Stimulated activated naive CD8-positive, alpha-beta T cell treated with anti-CD3 and anti-CD28 coated beads, Interleukin-15, Interleukin-2, amounts not matched to agents 100 ng/mL and 50 ng/mL, for 24 hours (primary cell): ENCODE results near the gene ATP7B.
"Not testable (repeated sequence)": the region's sequence is repeated elsewhere in the genome, so short reads cannot be mapped to it uniquely, and the experiment has no call there.

Experiments used
- H3K27ac Mint-ChIP-seq: one replicate; pipeline ENCODE4 v1.8.0; 2021; ENCODE audit warnings: mild to moderate bottlenecking, mixed read lengths
- H3K27me3 Mint-ChIP-seq: one replicate; pipeline ENCODE4 v1.8.0; 2021; ENCODE audit warnings: mixed read lengths
- H3K36me3 Mint-ChIP-seq: one replicate; pipeline ENCODE4 v1.8.0; 2021; ENCODE audit warnings: low read depth, mixed read lengths
- H3K4me1 Mint-ChIP-seq: one replicate; pipeline ENCODE4 v1.8.0; 2021; ENCODE audit warnings: low read depth, mixed read lengths
- H3K4me3 Mint-ChIP-seq: one replicate; pipeline ENCODE4 v1.8.0; 2021; ENCODE audit warnings: mild to moderate bottlenecking, mixed read lengths
- H3K9me3 Mint-ChIP-seq: one replicate; pipeline ENCODE4 v1.8.0; 2021; ENCODE audit warnings: mixed read lengths

Gene ATP7B

DNA sequence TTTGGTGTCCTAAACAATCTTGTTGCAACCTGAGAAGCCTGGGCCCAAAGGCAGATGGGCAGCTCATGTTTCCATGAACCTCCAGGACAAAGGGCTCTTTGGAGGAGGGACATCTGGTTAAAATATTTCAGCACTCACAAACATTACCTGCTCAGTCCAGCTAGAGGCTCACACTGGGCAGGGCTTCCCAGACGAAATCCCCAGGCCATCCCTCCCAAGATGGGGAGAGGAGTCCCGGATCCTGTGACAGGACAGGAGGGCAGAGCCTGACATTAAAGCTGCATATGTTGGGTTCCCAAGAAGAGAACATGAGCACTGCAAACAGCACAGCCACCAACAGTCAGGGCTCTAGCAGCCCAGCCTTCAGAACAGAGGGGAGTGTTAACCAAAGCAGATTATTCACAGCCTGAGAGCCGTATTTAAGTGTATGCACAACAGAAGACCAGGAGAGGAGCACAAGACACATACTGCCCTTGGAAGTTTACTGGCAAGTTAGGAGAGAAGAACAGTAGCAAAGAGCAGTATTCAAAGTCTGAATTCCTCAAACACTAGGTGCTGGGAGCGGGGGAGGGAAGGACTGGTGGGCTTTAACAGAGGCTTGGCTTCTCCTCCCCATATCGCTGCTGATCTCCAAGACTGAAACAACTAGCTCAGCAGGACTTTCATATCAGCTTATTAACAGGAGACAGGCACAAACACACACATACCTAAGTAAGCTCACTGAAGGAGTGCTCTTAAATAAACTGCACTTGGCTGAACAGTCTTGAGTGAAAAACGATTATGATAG lies 12.3 kb downstream of the ATP7B start:
- H3K4me3 Mint-ChIP-seq = no peak overlapping the region
- no peaks in the 10 kb centered on the region for H3K4me1 Mint-ChIP-seq
- H3K9me3 Mint-ChIP-seq = no peaks in the 10 kb centered on the region
- H3K36me3 Mint-ChIP-seq = no peaks in the 10 kb centered on the region
- H3K27ac Mint-ChIP-seq = no peak overlapping the region
- no peaks in the 10 kb centered on the region for H3K27me3 Mint-ChIP-seq

- Mint-ChIP-seq H3K4me1 (no peaks in the 10 kb centered on the region), H3K36me3 (no peaks in the 10 kb centered on the region), H3K9me3 (no peaks in the 10 kb centered on the region), H3K27me3 (no peaks in the 10 kb centered on the region), H3K4me3 (no peak overlapping the region), H3K27ac (no peak overlapping the region)
These were observed 13.5 kb downstream of the ATP7B start for GRCh38 chr13:51997641-51998330.

DNA sequence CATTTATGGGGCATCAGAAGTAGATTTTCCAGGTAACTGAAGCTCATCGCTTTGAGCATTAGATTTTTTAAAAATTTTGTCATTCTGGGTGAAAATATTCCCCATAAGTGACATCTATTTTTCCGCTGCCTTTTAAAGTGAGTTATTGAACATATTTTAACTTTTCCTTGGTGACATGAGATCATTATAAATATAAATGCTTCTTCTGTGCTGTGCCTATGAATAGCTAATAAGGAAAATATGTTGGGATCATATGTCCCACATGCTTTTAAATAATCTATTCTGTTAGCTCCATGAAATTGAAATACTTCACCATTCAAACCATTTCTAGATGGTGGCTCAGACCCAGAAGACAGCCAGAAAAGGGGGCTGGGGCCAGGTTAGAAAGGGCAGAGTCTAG lies 14.1 kb downstream of the ATP7B start:
- no peak overlapping the region for H3K4me3 Mint-ChIP-seq
- no peaks in the 10 kb centered on the region for H3K4me1 Mint-ChIP-seq
- no peak overlapping the region for H3K27ac Mint-ChIP-seq
- no peaks in the 10 kb centered on the region for H3K36me3 Mint-ChIP-seq
- H3K9me3 Mint-ChIP-seq = no peaks in the 10 kb centered on the region
- no peaks in the 10 kb centered on the region for H3K27me3 Mint-ChIP-seq

- Mint-ChIP-seq H3K27me3 (no peaks in the 10 kb centered on the region), H3K36me3 (no peaks in the 10 kb centered on the region)
These were observed 14.6 kb downstream of the ATP7B start for GRCh38 chr13:51996641-51997040.

DNA sequence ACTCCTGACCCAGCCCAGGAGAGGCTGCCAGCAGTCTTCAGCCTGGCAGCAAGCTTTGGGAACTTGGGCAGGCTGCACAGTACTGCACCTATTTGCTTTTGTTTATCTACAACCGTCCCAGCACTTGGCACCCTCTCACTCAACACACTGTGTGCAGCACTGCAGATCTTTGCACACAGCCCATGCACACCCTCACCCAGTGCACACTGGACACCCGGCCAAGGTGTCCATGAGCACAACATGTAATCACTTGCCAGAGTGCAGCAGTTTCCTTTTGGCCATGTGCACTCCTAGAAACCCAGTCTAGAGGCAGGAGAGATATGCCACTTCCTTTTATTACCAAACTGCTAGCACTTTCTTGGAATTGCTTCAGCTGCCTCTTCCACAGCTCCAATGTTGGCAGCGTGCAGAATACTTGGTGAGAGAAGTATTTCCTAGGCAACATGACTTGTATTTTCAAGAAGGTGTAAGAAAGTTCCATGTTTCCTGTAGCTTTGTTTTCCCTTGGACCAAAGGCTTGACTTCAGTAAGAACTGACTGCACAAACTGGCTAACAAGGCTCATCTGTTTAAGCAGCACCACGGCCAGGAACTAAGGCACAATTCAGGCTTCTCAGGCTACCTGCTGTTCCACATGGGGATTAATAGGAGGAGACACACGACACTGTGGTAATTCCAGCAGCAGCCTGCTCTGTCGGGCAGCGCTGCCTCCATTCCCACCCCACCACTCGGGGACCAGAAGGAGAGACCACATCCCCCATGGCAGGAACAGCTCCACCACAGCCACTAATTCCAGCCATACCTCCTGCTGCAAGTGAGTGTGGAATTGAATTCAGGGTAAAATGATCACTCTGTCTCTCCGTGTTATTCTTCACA lies 15.3 kb downstream of the ATP7B start:
- H3K27ac Mint-ChIP-seq = no peak overlapping the region
- no peak overlapping the region for H3K4me3 Mint-ChIP-seq
- no peaks in the 10 kb centered on the region for H3K4me1 Mint-ChIP-seq
- H3K36me3 Mint-ChIP-seq = no peaks in the 10 kb centered on the region
- no peaks in the 10 kb centered on the region for H3K27me3 Mint-ChIP-seq
- no peaks in the 10 kb centered on the region for H3K9me3 Mint-ChIP-seq

More at GRCh38 chr13:51996641-51997040, 14.6 kb downstream of the ATP7B start:
- Mint-ChIP-seq H3K4me3 (no peak overlapping the region), H3K4me1 (no peaks in the 10 kb centered on the region), H3K9me3 (no peaks in the 10 kb centered on the region), H3K27ac (no peak overlapping the region)

DNA sequence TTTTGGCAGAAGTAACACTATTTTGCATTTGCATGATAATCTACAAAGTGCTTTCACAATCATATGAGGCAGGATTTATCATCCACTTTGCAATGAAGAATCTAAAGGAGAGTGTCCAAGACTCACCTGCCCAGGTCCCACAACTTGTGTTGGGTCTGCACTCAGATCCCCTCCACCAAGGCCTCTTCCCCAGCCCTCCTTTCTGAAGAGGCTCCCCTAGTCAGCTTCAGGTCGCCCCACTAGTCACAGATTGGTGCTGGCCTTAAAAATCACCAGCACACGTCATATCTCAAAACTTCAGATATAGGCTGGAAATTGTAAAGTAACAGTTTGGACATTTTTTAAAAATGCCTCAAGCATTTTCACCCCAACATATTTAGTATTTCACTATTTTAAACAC lies 17.5 kb downstream of the ATP7B start:
- no peaks in the 10 kb centered on the region for H3K27me3 Mint-ChIP-seq
- no peak overlapping the region for H3K4me3 Mint-ChIP-seq
- no peaks in the 10 kb centered on the region for H3K36me3 Mint-ChIP-seq
- no peaks in the 10 kb centered on the region for H3K4me1 Mint-ChIP-seq
- no peaks in the 10 kb centered on the region for H3K9me3 Mint-ChIP-seq
- H3K27ac Mint-ChIP-seq = no peak overlapping the region

DNA sequence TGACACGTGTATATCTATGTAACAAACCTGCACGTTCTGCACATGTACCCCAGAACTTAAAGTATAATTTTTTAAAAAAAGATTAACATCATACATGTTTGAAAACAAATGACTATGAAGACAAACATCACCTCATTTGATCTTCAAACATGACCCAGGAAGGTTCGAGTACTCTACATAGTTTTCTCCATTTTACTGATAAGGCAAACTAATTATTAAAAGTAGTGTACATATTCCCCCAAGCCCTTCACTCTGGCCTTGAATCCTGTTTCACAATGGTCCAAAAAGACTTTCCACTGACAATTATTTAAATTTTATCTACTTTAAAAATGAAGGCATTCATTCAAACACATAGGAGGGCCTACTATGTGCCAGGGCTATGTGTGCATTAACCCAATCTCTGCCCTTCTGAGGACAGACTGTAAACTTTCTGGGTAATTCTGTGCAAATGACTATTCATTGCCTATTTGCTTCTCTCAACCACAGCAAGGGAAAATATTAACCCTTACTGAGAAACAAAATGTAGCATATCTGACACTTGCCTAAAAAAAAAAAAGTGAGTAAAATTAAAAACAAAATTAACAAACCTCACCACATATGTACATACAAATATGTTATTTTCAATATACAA lies 22.1 kb downstream of the ATP7B start:
- Mint-ChIP-seq H3K4me1 (no peaks in the 10 kb centered on the region), H3K9me3 (peaks cover 3% of the 10 kb centered on the region), H3K27me3 (peaks cover 3% of the 10 kb centered on the region), H3K27ac (no peak overlapping the region), H3K36me3 (no peaks in the 10 kb centered on the region), H3K4me3 (no peak overlapping the region)

- not testable (repeated sequence) for H3K27ac Mint-ChIP-seq, H3K9me3 Mint-ChIP-seq, H3K27me3 Mint-ChIP-seq, H3K36me3 Mint-ChIP-seq, H3K4me3 Mint-ChIP-seq, H3K4me1 Mint-ChIP-seq
These were observed 26.3 kb downstream of the ATP7B start for GRCh38 chr13:51984904-51985303.

GRCh38 chr13:51983292-51983691 lies 28.0 kb downstream of the ATP7B start:
- H3K36me3 Mint-ChIP-seq, H3K4me3 Mint-ChIP-seq, H3K4me1 Mint-ChIP-seq, H3K9me3 Mint-ChIP-seq, H3K27me3 Mint-ChIP-seq, H3K27ac Mint-ChIP-seq: not testable (repeated sequence)

DNA sequence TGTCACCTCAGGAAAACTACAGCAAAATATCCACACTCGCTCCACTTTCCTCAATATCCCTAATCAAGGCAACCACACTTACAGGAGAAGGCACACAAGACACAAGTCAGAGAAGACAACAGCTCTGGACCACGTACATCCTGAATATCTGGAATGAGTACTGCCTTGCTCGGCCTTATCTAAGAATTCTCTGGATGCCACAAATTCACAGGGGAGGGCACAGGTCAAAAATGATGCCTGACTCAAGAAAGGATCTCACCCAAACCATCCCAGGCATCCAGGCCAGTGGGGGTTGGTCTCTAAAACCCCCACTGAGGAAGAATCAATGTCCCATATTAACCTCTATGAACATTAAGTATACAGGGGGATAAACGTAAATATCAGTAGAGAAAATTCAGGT lies 29.9 kb downstream of the ATP7B start:
- no peak overlapping the region for H3K27ac Mint-ChIP-seq
- H3K27me3 Mint-ChIP-seq = peaks cover 5% of the 10 kb centered on the region
- H3K9me3 Mint-ChIP-seq = peaks cover 7% of the 10 kb centered on the region
- no peaks in the 10 kb centered on the region for H3K36me3 Mint-ChIP-seq
- H3K4me1 Mint-ChIP-seq = no peaks in the 10 kb centered on the region
- no peak overlapping the region for H3K4me3 Mint-ChIP-seq

GRCh38 chr13:51980908-51981307 lies 30.3 kb downstream of the ATP7B start:
- Mint-ChIP-seq H3K36me3 (no peaks in the 10 kb centered on the region), H3K9me3 (peaks cover 7% of the 10 kb centered on the region), H3K27ac (no peak overlapping the region), H3K27me3 (peaks cover 5% of the 10 kb centered on the region), H3K4me1 (no peaks in the 10 kb centered on the region), H3K4me3 (no peak overlapping the region)

GRCh38 chr13:51978796-51979556 lies 32.3 kb downstream of the ATP7B start:
- H3K27me3 Mint-ChIP-seq = peaks cover under 1% of the 10 kb centered on the region

GRCh38 chr13:51977625-51978024 lies 33.6 kb downstream of the ATP7B start:
- H3K36me3 Mint-ChIP-seq = no peaks in the 10 kb centered on the region
- no peak overlapping the region for H3K27ac Mint-ChIP-seq
- no peaks in the 10 kb centered on the region for H3K27me3 Mint-ChIP-seq
- no peaks in the 10 kb centered on the region for H3K9me3 Mint-ChIP-seq
- H3K4me1 Mint-ChIP-seq = no peaks in the 10 kb centered on the region
- no peak overlapping the region for H3K4me3 Mint-ChIP-seq

More at GRCh38 chr13:51978796-51979556, 32.3 kb downstream of the ATP7B start:
- H3K36me3 Mint-ChIP-seq = no peaks in the 10 kb centered on the region
- H3K4me1 Mint-ChIP-seq = no peaks in the 10 kb centered on the region
- H3K9me3 Mint-ChIP-seq = peaks cover 3% of the 10 kb centered on the region
- H3K4me3 Mint-ChIP-seq = no peak overlapping the region
- no peak overlapping the region for H3K27ac Mint-ChIP-seq

DNA sequence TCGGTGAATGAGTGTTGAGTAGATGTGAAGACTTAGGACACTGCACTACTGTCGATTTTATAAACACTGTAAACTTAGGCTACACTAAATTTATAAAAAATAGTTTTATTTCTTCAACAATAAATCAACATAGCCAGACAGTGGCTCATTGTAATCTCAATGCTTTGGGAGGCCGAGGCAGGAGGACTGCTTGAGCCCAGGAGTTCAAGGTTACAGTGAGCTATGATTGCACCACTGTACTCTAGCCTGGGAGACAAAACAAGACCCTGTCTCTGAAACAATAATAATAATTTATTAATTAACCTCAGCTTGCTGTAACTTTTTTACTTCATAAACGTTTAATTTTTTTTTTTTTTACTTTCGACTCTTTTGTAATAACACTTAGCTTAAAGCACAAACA lies 34.4 kb downstream of the ATP7B start:
- H3K36me3 Mint-ChIP-seq = no peaks in the 10 kb centered on the region
- H3K27me3 Mint-ChIP-seq = no peaks in the 10 kb centered on the region
- H3K9me3 Mint-ChIP-seq = no peaks in the 10 kb centered on the region
- no peaks in the 10 kb centered on the region for H3K4me1 Mint-ChIP-seq
- no peak overlapping the region for H3K27ac Mint-ChIP-seq
- no peak overlapping the region for H3K4me3 Mint-ChIP-seq
